Measurements from ENCODE around the gene CNTNAP4. TPM values are rescaled to one million over a fixed set of nuclear protein-coding genes. Genes with fewer than 3 reads are reported as not detected.

CNTNAP4 gene
- total RNA-seq, 1 donor from 2014 or later = not detected

- ATAC-seq (no peak), DNase-seq (no peak)
- no peaks in the 10 kb centered on the region for H3K4me1 ChIP-seq
- intact Hi-C loops (cut with DNase I) = no loop called here
- no peaks in the 10 kb centered on the region for H3K36me3 ChIP-seq
- H3K4me3 ChIP-seq = no peak overlapping the region
- no peak overlapping the region for H3K27ac ChIP-seq
- TF ChIP-seq, protein P1, sequence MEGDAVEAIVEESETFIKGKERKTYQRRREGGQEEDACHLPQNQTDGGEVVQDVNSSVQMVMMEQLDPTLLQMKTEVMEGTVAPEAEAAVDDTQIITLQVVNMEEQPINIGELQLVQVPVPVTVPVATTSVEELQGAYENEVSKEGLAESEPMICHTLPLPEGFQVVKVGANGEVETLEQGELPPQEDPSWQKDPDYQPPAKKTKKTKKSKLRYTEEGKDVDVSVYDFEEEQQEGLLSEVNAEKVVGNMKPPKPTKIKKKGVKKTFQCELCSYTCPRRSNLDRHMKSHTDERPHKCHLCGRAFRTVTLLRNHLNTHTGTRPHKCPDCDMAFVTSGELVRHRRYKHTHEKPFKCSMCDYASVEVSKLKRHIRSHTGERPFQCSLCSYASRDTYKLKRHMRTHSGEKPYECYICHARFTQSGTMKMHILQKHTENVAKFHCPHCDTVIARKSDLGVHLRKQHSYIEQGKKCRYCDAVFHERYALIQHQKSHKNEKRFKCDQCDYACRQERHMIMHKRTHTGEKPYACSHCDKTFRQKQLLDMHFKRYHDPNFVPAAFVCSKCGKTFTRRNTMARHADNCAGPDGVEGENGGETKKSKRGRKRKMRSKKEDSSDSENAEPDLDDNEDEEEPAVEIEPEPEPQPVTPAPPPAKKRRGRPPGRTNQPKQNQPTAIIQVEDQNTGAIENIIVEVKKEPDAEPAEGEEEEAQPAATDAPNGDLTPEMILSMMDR (IDR thresholded peaks at IDR 0.05) = no peak
- H3K27me3 ChIP-seq = no peaks in the 10 kb centered on the region
- no peaks in the 10 kb centered on the region for H3K9me3 ChIP-seq
These were observed 178.8 kb downstream of the CNTNAP4 start for GRCh38 chr16:76456016-76456415.

GRCh38 chr16:76459111-76459510, 181.9 kb downstream of the CNTNAP4 start:
- H3K27ac ChIP-seq = no peak overlapping the region
- H3K27me3 ChIP-seq = no peaks in the 10 kb centered on the region
- intact Hi-C loops (cut with DNase I) = no loop called here
- no peaks in the 10 kb centered on the region for H3K36me3 ChIP-seq
- no peak overlapping the region for H3K4me3 ChIP-seq
- no peaks in the 10 kb centered on the region for H3K4me1 ChIP-seq
- no peaks in the 10 kb centered on the region for H3K9me3 ChIP-seq
- ATAC-seq (no peak), DNase-seq (no peak)
- TF ChIP-seq, protein P1 (IDR thresholded peaks at IDR 0.05) = no peak

DNA sequence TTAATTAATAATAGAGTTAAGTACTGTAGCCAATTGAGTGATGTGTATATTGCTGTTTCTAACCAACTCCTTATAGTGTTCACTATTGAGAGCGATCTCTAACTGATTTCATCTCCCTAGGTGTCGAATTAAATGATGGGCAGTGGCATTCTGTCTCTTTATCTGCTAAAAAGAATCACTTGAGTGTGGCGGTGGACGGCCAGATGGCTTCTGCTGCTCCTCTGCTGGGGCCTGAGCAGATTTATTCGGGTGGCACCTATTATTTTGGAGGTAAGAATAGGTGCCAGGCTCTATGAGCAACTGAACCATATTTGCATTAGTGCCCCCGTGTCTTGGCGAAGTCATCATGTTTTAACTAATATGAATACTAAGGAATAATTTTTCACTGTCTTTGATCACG, 184.6 kb downstream of the CNTNAP4 start:
- intact Hi-C loops (cut with DNase I) = no loop called here
- DNase-seq (no peak), ATAC-seq (no peak)
- no peaks in the 10 kb centered on the region for H3K9me3 ChIP-seq
- H3K27ac ChIP-seq = no peak overlapping the region
- no peaks in the 10 kb centered on the region for H3K27me3 ChIP-seq
- no peak overlapping the region for H3K4me3 ChIP-seq
- no peaks in the 10 kb centered on the region for H3K36me3 ChIP-seq
- H3K4me1 ChIP-seq = no peaks in the 10 kb centered on the region
- TF ChIP-seq, protein P1 (IDR thresholded peaks at IDR 0.05) = no peak

- Histone ChIP-seq H3K27me3 (no peaks in the 10 kb centered on the region), H3K27ac (no peak overlapping the region), H3K36me3 (no peaks in the 10 kb centered on the region), H3K4me3 (no peak overlapping the region), H3K9me3 (no peaks in the 10 kb centered on the region), H3K4me1 (no peaks in the 10 kb centered on the region)
- ATAC-seq (no peak), DNase-seq (no peak)
- intact Hi-C loops (cut with DNase I) = no loop called here
- TF ChIP-seq, protein P1 (IDR thresholded peaks at IDR 0.05) = no peak
These were observed 187.9 kb downstream of the CNTNAP4 start for GRCh38 chr16:76464955-76465620.

GRCh38 chr16:76466871-76467270, 189.7 kb downstream of the CNTNAP4 start:
- intact Hi-C loops (cut with DNase I) = no loop called here
- no peak for ATAC-seq
- TF ChIP-seq, protein P1 (IDR thresholded peaks at IDR 0.05) = no peak

GRCh38 chr16:76474048-76474447, 196.8 kb downstream of the CNTNAP4 start:
- no peak overlapping the region for H3K27ac ChIP-seq
- intact Hi-C loops (cut with DNase I) = no loop called here
- TF ChIP-seq, protein P1 (IDR thresholded peaks at IDR 0.05) = no peak
- H3K36me3 ChIP-seq = no peaks in the 10 kb centered on the region
- no peak overlapping the region for H3K4me3 ChIP-seq
- H3K4me1 ChIP-seq = no peaks in the 10 kb centered on the region
- H3K9me3 ChIP-seq = no peaks in the 10 kb centered on the region
- H3K27me3 ChIP-seq = no peaks in the 10 kb centered on the region
- DNase-seq = no peak
- no peak for ATAC-seq

More at GRCh38 chr16:76466871-76467270, 189.7 kb downstream of the CNTNAP4 start:
- Histone ChIP-seq H3K9me3 (no peaks in the 10 kb centered on the region), H3K36me3 (no peaks in the 10 kb centered on the region), H3K4me3 (no peak overlapping the region), H3K27me3 (no peaks in the 10 kb centered on the region), H3K27ac (no peak overlapping the region), H3K4me1 (no peaks in the 10 kb centered on the region)
- DNase-seq = no peak

All from upper lobe of right lung (tissue), 1 donor.